ENCODE data around the gene ARHGEF25. TPM values are rescaled to one million over a fixed set of nuclear protein-coding genes. Genes with fewer than 3 reads are reported as not detected.
"Not testable (repeated sequence)": the region's sequence is repeated elsewhere in the genome, so short reads cannot be mapped to it uniquely, and the experiment has no call there.

The ARHGEF25 gene
- total RNA-seq, 2 donors from 2014 or later, result 73.8 to 77.0 TPM

DNA sequence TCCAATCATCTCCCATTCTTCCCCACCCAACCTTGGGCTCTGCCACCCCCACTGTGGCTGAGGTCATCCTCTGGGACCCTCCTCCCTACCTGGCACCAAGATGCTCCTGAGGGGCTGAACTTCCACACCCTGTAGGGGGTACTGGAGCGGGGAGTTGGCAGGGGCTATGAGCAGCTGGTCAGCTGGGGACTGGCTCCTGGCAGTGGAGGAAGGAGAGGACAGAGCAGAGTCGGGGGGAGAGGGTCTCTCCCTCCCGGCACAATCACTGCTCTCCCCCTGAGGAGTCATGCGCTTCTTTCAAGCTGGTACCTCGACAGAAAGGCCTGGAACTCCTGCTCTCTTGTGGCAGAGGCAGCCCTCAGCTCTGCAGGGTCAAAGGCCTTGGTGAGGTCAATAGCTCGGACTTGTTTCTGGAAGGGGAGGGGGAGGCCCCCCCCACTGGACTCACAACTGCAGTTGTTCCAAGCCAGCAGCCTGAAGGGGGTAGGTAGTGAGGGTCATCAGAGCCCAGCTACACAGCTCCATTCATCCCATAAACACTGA, 19.7 kb downstream of the ARHGEF25 start:
- no peak overlapping the region for H3K27ac ChIP-seq
- H3K4me3 ChIP-seq, result no peak overlapping the region
- H3K9me3 ChIP-seq, result no peaks in the 10 kb centered on the region
- peaks cover 4% of the 10 kb centered on the region for H3K36me3 ChIP-seq
- no peak for DNase-seq (ENCODE audit: low spot score)
- H3K4me1 ChIP-seq (ENCODE audit: control insufficient read depth in 1 of 2, low read depth in 2 of 2), result peaks cover 7 to 17% of the 10 kb centered on the region in 2 donors
- no peak for ATAC-seq (ENCODE audit: insufficient number of reproducible peaks, low FRiP score, low read depth)
- no peaks in the 10 kb centered on the region for H3K27me3 ChIP-seq (replicated peaks; ENCODE audit: insufficient read depth)
- TF ChIP-seq, protein P1, sequence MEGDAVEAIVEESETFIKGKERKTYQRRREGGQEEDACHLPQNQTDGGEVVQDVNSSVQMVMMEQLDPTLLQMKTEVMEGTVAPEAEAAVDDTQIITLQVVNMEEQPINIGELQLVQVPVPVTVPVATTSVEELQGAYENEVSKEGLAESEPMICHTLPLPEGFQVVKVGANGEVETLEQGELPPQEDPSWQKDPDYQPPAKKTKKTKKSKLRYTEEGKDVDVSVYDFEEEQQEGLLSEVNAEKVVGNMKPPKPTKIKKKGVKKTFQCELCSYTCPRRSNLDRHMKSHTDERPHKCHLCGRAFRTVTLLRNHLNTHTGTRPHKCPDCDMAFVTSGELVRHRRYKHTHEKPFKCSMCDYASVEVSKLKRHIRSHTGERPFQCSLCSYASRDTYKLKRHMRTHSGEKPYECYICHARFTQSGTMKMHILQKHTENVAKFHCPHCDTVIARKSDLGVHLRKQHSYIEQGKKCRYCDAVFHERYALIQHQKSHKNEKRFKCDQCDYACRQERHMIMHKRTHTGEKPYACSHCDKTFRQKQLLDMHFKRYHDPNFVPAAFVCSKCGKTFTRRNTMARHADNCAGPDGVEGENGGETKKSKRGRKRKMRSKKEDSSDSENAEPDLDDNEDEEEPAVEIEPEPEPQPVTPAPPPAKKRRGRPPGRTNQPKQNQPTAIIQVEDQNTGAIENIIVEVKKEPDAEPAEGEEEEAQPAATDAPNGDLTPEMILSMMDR (IDR thresholded peaks at IDR 0.05), result no peak

DNA sequence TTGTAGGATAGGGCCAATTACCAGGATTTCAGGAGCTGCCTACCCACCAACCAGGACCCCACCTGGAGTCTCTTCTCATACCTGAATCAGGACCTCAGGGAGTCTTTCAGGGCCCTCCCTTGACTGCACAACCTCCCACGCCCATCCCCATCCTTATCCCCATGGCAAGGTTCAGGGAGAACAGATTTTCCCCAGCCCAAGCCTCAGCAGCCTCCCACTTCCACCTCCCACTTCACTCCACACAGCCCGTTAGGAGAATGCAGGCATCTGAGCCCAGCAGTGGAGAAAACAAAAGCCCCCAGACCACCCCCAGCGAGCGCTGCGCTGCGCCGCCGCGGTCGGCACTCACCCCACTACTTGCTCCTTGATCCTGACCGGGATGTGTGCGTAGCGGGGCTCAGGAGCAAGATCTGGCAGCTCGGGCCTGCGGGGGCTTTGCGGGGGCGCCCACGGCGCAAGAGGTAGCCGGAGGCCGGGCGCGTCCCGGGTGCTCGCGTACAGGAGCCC, 20.4 kb downstream of the ARHGEF25 start:
- Histone ChIP-seq H3K4me1 (ENCODE audit: control insufficient read depth in 1 of 2, low read depth in 2 of 2) (peaks cover 7 to 17% of the 10 kb centered on the region in 2 donors), H3K4me3 (peak overlapping the region; percentile 78), H3K27ac (no peak overlapping the region), H3K27me3 (replicated peaks; ENCODE audit: insufficient read depth) (no peaks in the 10 kb centered on the region), H3K36me3 (no peaks in the 10 kb centered on the region), H3K9me3 (no peaks in the 10 kb centered on the region)
- TF ChIP-seq, protein P1 (IDR thresholded peaks at IDR 0.05), result no peak
- DNase-seq (ENCODE audit: low spot score) (no peak), ATAC-seq (ENCODE audit: insufficient number of reproducible peaks, low FRiP score, low read depth) (no peak)

DNA sequence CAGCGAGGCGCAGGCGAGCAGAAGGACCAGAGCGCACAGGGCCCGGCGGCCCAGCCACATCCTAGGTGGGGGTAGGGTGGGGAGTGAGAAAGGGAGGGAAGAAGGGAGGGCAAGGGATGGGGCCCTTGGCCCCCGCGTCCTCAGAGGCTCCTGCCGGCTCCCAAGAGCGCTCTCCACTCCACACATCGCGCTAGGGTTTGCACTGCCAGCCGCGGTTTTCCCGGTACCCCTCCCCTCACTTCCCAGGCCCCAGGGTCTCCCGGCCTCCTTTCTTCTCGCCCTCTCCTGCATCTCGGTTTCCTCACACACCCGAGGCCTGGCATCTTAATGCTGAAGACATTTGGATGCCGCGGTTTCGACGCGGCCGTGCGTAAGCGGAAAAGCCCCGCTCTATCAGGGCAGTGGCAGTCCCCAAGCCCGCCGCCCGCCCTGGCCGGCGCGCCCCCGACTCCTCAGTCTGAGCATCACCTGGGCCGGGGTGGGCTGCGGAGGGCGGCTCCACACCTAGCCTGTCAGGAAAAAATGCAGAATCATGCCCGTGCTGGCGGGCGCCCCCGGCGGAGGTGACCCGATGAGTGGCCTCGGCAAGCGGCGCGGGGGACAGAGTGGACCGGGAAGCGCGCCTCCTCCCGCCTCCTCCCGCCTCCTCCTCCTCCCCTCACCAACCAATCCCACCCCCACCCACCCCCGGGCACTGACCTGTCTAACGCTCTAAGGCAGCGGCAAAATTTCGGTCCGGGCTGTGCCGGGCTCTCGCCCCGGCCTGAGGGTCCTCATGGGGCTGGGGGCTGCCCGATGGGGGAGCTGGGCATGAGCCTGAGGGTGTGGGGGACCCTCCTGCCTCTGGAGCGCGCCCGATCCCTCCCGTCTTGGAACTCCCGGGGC, 21.1 kb downstream of the ARHGEF25 start:
- Histone ChIP-seq H3K36me3 (no peaks in the 10 kb centered on the region), H3K27ac (no peak overlapping the region), H3K4me1 (ENCODE audit: control insufficient read depth in 1 of 2, low read depth in 2 of 2) (peaks cover 7 to 17% of the 10 kb centered on the region in 2 donors), H3K9me3 (no peaks in the 10 kb centered on the region), H3K4me3 (peak overlapping the region; percentile 78), H3K27me3 (replicated peaks; ENCODE audit: insufficient read depth) (no peaks in the 10 kb centered on the region)
- DNase-seq (ENCODE audit: low spot score) (no peak), ATAC-seq (ENCODE audit: insufficient number of reproducible peaks, low FRiP score, low read depth) (no peak)
- TF ChIP-seq, protein P1 (IDR thresholded peaks at IDR 0.05), result no peak

DNA sequence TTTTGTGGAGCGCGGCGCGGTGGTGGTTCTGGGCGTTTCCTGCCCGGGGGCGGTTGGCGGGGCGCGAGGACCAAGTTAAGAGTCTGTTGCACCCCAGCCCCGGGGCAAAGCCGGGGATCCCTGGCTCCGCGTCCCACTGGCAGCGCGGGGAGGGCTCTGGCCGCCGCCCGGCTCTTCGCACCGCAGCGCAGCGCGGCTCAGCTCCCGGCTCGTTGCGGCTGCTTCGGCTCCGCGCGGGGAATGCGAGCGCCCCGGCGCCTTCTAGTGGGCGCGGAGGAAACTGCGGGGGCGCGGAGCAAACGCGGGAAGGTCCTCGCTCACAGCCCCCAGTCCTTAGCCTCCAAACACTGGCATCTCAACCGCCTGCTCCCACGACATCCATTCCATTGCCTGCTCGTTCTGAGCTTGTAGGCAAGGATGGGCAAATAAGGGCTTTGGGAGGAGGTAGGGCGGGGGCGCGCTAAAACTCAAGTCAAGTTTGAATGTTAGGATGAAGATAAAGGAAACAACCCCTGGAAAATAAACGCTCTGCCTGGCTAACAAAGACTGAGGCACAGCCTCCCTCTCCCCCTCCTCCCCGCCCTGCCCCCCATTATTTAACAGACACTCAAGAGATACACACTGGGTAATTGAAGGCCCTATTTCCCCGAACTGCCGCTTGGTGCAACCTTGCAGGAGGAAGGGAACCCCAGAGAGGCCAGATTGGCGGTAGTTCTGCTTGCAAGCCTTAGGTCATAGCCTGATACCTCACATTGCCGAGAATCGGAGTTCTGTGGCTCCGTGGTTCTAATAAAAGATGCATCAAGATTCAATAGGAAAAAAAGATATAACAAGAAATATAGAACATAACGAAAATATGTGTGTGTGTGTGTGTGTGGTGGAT, 22.0 kb downstream of the ARHGEF25 start, which contains the start of gene B4GALNT1:
B4GALNT1 (minus strand) TSS at position 244 of the 883 bp plus-strand sequence. CDS start 1,069 bp downstream, outside the sequence.
- ATAC-seq (ENCODE audit: insufficient number of reproducible peaks, low FRiP score, low read depth), result no peak
- Histone ChIP-seq H3K9me3 (no peaks in the 10 kb centered on the region), H3K4me3 (peak within 1 kb of the TSS; percentile 78), H3K36me3 (no peaks in the 10 kb centered on the region), H3K27me3 (replicated peaks; ENCODE audit: insufficient read depth) (no peaks in the 10 kb centered on the region), H3K4me1 (ENCODE audit: control insufficient read depth in 1 of 2, low read depth in 2 of 2) (peaks cover 7 to 17% of the 10 kb centered on the region in 2 donors), H3K27ac (no peak within 1 kb of the TSS)
- no peak for DNase-seq (ENCODE audit: low spot score)
- TF ChIP-seq, protein P1 (IDR thresholded peaks at IDR 0.05), result peak; percentile 93

DNA sequence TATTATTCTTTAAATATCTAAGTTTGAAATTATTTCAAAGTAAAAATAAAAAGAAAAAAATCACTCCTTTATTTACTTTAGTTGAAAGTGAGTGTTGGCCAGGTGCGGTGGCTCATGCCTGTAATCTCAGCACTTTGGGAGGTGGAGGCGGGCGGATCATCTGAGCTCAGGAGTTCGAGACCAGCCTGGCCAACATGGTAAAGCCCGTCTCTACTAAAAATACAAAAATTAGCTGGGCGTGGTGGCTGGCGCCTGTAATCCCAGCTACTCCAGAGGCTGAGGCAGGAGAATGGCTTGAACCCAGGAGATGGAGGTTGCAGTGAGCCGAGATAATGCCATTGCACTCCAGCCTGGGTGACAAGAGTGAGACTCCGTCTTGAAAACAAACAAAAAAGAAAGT, 25.5 kb downstream of the ARHGEF25 start:
- not testable (repeated sequence) for H3K36me3 ChIP-seq; DNase-seq (ENCODE audit: low spot score); H3K27me3 ChIP-seq (replicated peaks; ENCODE audit: insufficient read depth); H3K27ac ChIP-seq; H3K9me3 ChIP-seq; ATAC-seq (ENCODE audit: insufficient number of reproducible peaks, low FRiP score, low read depth); H3K4me3 ChIP-seq
- H3K4me1 ChIP-seq (ENCODE audit: control insufficient read depth in 1 of 2, low read depth in 2 of 2), result peaks cover 5 to 14% of the 10 kb centered on the region in 2 donors

Measured in thoracic aorta (tissue), 2 donors.